8988T (cell line): Measurements from ENCODE around the gene TRNP1.
"Not testable (repeated sequence)": the region's sequence is repeated elsewhere in the genome, so short reads cannot be mapped to it uniquely, and the experiment has no call there.

Experiments
- DNase-seq: peaks from one replicate; pipeline ENCODE4 v3.0.0; 2011

The TRNP1 gene

DNA sequence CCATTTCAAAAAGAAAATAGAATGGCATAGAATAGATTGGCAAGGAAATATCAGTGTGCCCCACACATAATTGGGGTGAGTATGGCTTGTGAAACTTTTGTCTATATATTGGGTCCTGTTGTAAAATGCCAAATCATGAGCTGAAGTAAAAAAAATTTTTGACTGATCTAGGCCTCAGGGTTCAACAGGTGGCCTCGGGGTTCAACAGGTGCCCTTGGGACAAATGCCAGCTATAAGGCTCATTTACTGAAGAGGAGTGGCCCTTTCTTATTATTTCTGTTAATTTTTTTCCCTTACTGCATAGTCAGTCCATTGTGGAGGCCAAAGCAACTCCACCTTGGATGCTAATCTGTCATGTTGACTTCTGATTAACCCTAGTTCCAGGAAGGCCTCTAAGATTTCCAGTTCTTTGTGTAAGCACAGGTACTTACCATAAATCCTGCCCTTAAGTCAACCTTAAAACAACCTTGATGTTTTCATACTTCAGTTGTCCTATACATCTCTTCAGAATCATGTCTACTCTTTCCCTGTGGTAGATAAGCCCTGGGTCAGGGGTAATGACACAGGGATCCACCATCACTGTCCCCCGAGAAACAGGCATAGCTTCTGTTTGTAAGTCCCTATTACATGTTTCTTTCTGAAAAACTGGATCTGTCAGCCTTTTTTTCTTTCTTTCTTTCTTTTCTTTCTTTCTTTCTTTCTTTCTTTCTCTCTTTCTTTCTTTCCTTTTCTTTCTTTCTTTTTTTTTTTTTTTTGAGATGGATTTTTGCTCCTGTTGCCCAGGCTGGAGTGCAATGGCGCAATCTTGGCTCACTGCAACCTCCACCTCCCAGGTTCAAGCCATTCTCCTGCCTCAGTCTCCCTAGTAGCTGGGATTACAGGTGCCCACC is 16.6 kb upstream of the TRNP1 start:
- DNase-seq, result no peak

DNA sequence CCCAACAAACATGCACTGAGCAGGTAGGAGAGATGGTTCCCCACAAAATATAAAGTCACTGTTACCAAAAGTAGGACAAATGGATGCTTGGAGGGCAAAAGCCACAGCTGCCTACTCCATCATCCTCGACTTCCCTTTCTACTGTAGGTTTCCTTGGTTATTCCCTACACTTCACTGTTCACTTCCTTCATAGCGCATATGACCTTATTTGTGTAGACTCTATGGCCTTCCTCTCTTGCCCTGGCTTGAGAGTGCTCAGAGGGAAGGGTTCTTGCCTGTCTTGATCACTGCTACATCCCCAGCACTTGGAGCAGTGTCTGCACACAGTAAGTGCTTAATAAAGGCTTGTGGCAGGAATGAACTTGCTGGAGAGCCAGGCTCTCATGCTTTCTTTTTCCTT is 14.6 kb upstream of the TRNP1 start:
- no peak for DNase-seq

GRCh38 chr1:26981146-26981846 is 12.2 kb upstream of the TRNP1 start:
- no peak for DNase-seq

DNA sequence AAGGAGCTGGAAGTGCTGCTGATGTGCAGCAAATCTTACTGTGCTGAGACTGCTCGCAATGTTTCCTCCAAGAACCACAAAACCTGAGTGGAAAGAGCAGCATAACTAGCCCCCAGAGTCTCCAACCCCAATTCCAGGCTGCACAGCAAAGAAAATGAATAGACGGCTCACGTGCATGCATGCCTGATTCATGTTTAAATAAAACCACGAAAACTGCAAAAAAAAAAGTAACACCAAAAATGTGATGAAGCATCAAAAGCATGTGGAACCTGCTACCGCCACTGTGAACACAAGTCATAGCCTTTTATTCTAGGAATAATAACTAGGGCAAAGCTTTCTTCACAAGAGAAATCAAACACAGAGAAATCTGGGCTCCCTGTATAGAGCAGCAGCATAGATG is 9.6 kb upstream of the TRNP1 start:
- no peak for DNase-seq

DNA sequence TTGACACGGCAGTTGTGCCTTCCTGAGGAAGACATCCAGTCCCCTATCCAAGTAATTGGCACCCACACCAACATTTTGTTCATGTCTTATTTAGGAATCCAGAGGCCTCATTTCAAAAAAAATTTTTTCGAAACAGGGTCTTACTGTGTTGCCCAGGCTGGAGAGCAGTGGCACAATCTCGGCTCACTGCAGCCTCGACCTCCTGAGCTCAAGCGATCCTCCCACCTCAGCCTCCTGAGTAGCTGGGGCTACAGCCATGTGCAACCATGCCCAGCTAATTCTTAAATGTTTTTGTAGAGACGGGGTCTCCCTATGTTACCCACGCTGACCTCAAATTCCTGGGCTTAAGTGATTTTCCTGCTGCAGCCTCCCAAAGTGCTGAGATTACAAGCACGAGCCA is 9.2 kb upstream of the TRNP1 start:
- DNase-seq, result no peak

GRCh38 chr1:26986658-26987057 is 6.8 kb upstream of the TRNP1 start:
- no peak for DNase-seq

GRCh38 chr1:26989403-26990109 is 3.9 kb upstream of the TRNP1 start:
- not testable (repeated sequence) for DNase-seq

GRCh38 chr1:26991310-26992116 is 2.0 kb upstream of the TRNP1 start:
- DNase-seq, result no peak

GRCh38 chr1:26994020-26994786 is 711 bp downstream of the TRNP1 start:
- DNase-seq, result no peak

GRCh38 chr1:26994787-26995517 is 1.5 kb downstream of the TRNP1 start:
- no peak for DNase-seq

DNA sequence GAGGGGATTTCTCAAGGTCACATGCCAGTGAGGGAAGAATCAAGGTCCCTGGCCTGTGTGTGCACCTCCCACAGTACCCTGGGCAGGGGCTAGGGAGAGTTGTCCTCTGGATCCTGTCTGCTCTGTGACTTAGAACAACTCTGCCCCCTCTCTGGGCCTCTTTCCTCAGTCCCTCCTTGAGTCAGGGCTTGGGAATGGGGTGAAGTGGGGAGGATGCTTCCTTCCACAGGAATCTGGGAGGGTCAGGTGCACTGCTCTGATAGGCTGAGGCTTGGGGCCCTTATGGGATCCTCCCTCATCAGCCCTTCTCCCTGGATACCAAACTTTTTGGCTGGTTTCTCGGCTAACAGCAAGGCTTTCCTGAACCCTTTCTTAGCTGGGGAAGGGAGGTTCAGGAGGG is 2.5 kb downstream of the TRNP1 start:
- no peak for DNase-seq

DNA sequence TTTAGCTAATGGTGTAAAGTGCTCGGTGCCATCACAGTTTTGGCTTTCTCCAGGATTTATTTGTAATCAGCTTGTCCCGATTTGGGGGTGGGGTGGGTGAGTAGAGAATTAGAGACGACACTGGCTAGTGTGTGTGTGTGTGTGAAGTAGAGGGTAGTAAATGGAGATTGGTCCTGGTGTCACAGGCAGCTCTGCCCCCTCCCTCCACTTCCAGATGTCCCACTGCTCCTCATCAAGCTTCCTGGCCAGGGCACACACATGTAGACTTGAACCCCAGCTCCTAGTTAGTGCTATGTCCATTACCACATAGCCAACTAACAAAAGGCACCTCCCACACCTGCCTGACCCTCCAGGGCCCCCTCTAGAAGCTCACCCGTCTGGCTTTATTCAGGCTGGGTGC is 3.2 kb downstream of the TRNP1 start:
- no peak for DNase-seq

DNA sequence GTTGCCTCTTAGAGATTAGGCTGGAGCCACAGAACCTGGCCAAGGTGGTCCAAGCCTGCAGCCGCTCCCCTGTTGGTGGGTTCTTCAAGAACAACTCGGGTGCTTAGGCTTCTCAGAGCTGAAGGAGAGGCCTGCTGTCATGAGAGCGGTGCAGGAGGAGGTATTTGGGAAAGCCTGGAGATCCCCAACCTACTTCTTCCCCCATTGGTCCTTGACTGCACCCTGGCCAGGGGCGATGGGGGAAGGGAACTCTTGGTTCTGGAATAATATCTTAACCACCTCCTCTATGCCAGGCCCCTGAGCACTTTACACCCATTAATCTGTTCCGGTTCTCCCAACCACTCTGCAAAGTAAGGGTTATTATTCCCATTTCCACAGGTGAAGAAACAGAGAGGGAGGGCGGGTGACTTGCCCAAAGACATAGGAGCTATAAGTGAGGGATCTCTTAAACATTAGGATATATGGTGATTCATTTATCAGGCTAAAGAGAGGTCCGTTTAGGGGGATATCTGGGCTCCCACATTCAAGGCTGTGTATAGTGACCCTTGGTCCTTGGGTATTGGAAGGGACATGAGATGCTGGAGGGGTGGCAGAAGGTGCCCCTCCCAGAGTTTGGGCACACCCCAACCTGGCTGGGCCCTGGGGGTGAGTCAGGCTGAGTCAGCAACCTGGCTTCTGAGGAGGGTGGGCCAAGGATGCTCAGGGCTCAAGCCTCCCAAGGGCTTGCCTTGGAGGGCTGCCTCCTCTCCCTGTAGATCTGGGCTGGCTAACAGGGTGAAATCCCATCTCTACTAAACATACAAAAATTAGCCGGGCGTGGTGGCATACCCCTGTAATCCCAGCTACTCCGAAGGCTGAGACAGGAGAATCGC is 5.2 kb downstream of the TRNP1 start:
- DNase-seq, result peak; percentile 66

DNA sequence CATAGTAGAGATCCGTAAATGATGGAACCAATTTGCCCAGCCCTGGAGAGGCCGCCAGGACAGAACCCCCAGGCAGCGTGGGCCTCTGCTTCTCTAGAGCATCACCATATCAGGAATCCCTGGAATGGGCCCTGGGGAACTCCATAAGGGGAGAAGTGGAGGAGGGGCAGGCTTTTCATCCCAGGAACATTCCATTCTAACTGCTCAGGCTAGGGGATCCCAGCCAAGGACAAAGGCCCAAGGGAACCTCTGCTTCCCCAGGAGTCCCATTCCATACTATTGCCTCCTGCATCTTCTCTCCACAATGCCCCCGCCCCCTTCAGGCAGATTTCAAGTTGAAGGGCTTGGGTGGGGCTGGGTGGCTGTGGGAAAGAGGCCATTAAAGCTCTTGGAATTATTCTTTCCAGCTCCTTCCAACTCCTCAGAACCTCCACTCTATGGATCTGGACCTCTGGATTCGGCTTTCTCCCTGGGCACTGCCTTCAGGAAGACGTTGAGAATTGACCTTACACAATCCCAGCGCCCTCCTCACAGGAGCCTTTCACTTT is 6.0 kb downstream of the TRNP1 start:
- DNase-seq, result peak; percentile 74

GRCh38 chr1:27000090-27000816 is 6.8 kb downstream of the TRNP1 start:
- no peak for DNase-seq

GRCh38 chr1:27000817-27001460 is 7.4 kb downstream of the TRNP1 start:
- no peak for DNase-seq

DNA sequence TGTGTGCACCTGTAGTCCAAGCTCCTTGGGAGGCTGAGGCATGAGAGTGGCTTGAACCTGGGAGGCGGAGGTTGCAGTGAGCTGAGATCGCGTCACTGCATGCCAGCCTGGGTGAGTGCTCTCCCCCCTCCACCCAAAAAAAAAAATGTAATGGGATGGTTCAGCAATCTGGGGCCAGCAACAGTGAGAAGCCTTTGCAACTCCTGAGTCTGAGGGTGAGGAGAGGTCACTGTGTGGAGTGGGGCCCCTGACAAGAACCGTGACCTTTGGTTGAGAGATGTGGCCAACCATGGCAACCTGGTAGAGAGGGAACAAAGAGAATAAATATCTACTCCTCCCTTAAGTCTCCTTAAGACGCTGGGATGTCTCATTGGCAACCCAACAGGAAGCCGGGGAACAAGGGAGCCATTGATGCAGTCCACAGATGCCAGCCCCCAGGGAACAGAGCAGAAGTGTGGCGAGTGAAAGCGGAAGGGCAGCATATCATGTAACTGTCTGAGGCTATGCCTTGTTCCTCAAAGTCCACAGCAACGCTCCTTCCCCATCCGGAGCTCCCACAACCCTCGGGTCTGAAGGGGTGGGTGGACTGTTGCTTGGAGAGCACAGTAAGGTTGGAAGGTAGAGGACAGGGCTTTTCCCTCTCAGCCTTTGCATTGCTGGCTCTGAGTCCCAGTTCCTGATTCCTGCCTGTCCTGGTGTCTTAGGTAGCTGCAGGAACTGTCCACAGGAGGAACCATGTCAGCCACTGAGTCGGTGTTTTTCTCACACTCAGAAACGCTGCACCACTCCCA is 8.3 kb downstream of the TRNP1 start:
- DNase-seq, result no peak
